Effector memory CD4-positive, alpha-beta T cell (primary cell): ENCODE data around the gene NFIA.

ENCODE experiments used
- DNase-seq, 3 donors: peaks; one replicate each; pipeline ENCODE4 v3.0.0-alpha.2; 2020
- H3K27ac ChIP-seq: 2 replicates; pipeline ENCODE4 v1.7.0; 2013; ENCODE audit warnings: mild to moderate bottlenecking, low read length, moderate library complexity; ENCODE audit not compliant: insufficient read depth, poor library complexity, severe bottlenecking
- H3K27me3 ChIP-seq: replicated peaks from 2 replicates; pipeline ENCODE4 v1.7.0; 2013; ENCODE audit warnings: mild to moderate bottlenecking, low read length; ENCODE audit not compliant: insufficient read depth, control insufficient read depth, poor library complexity, severe bottlenecking
- H3K36me3 ChIP-seq: 2 replicates; pipeline ENCODE4 v1.7.0; 2013; ENCODE audit warnings: mild to moderate bottlenecking, low read length, moderate library complexity; ENCODE audit not compliant: control insufficient read depth, insufficient read depth
- H3K4me1 ChIP-seq: 2 replicates; pipeline ENCODE4 v1.7.0; 2013; ENCODE audit warnings: low read length, mild to moderate bottlenecking; ENCODE audit not compliant: control insufficient read depth, insufficient read depth, poor library complexity, severe bottlenecking
- H3K4me3 ChIP-seq: 2 replicates; pipeline ENCODE4 v1.7.0; 2013; ENCODE audit warnings: low read length, low read depth, mild to moderate bottlenecking; ENCODE audit not compliant: insufficient read depth, poor library complexity, severe bottlenecking
- H3K9me3 ChIP-seq: 2 replicates; pipeline ENCODE4 v1.7.0; 2013; ENCODE audit warnings: mild to moderate bottlenecking, low read length, moderate library complexity; ENCODE audit not compliant: control insufficient read depth

The NFIA gene

DNA sequence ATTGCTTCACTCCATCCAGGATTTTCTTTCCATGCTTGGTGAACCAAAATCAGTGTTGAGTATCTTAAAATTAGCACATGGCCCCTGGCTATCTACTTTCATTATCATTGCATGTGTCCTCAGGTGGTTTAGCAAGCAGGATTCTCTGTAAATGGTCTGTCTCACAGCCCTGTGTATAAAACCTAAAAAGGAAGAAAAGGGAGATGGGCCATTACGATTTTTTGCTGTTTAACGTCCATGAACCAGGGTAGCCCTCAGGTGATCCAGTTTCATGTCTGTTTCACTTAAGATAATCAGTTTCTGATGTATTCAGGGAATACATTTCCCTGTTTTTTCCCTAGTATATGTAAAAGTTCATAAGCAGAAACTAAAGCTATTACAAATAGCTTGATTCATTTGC lies 238.2 kb downstream of the NFIA start:
- Histone ChIP-seq H3K9me3 (no peaks in the 10 kb centered on the region), H3K4me3 (no peak overlapping the region), H3K27me3 (no peaks in the 10 kb centered on the region), H3K36me3 (no peaks in the 10 kb centered on the region), H3K27ac (no peak overlapping the region), H3K4me1 (no peaks in the 10 kb centered on the region)
- no peak for DNase-seq

DNA sequence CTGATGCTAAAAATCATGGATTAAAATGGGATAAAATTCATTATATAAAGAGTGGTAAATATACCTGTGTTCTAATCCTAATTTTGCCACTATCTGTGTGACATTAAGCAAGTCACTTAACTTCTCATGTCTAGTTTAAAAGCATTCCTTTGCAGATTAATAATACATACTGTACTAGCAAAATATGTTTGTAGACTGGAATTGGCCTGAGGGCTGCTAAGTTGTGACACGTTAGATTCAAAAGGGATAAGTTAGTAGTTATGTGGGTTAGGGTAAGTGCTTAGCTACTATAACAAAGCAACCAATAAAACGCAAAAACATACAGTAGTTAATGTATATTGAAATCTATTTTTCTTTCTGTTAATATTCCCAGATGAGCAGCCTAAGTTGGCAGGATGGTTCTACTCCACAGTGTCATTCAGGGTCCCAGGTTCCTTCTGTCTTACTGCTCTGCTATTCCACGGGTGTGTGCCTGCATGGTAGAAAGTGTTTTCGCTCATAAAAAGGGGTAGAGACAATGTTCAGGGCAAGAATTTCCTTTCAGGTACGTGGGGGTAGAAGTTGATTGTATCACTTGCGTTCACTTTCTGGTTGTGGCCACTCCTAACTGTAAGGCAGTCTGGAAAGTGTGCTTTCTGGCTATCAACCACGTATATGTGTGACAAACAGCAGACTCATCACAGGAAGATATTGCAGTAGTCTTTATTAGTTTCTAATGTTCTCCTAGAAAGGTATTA lies 239.8 kb downstream of the NFIA start:
- Histone ChIP-seq H3K4me3 (no peak overlapping the region), H3K27me3 (no peaks in the 10 kb centered on the region), H3K27ac (no peak overlapping the region), H3K36me3 (no peaks in the 10 kb centered on the region), H3K4me1 (no peaks in the 10 kb centered on the region), H3K9me3 (no peaks in the 10 kb centered on the region)
- no peak for DNase-seq

DNA sequence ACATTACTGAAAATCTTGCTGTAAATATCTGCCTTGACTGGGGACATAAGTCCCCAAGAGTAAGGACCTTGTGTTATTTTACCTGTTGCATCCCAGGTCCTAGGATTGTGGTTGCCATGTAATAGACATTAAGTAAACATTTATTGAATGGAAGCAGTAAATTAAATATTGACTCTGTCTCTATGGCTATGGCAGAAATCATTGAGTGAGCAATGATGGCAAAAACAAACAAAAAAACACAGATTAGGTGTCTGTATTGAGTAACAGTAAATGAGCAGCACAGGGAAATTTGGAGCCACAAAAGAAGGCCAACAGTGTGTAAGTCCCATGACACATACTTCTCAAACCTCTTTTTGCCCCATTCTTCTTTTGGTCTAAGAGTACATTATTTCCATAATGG lies 240.4 kb downstream of the NFIA start:
- no peak overlapping the region for H3K4me3 ChIP-seq
- H3K9me3 ChIP-seq, result no peaks in the 10 kb centered on the region
- DNase-seq, result no peak

DNA sequence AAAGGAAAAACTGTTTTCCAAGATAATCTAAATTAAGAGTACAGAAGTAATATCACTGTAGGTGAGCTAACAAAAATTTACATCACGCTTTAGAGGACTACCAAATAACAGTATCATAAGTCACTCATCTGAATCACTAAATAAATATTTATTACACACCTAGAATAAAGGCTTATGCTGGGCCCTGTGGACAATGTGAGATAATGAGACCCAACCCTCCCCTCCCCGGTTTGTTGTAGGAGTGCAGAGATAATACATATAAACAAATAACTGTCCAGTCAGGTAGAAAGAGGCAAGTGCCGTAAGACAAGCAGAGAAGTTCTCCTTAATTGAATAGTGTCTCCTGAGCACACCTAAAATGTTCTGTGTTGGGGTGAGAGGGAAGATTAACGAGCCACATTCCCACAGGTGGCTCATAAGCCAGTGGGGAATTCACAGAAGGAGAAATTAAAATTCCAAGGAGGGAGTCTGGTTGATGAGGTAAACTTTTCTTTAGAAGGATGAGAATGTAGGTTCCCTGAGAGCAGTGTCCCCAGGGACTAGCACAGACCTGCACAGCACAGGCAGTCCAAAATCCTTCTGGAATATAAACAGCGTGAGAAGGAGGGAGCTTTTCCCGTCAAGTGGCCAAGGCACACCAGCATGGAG lies 241.4 kb downstream of the NFIA start:
- Histone ChIP-seq H3K27me3 (no peaks in the 10 kb centered on the region), H3K4me3 (no peak overlapping the region), H3K9me3 (no peaks in the 10 kb centered on the region), H3K36me3 (no peaks in the 10 kb centered on the region), H3K4me1 (no peaks in the 10 kb centered on the region), H3K27ac (no peak overlapping the region)
- DNase-seq, result no peak

More for the DNA sequence above, 240.4 kb downstream of the NFIA start:
- Histone ChIP-seq H3K36me3 (no peaks in the 10 kb centered on the region), H3K4me1 (no peaks in the 10 kb centered on the region), H3K27ac (no peak overlapping the region), H3K27me3 (no peaks in the 10 kb centered on the region)

DNA sequence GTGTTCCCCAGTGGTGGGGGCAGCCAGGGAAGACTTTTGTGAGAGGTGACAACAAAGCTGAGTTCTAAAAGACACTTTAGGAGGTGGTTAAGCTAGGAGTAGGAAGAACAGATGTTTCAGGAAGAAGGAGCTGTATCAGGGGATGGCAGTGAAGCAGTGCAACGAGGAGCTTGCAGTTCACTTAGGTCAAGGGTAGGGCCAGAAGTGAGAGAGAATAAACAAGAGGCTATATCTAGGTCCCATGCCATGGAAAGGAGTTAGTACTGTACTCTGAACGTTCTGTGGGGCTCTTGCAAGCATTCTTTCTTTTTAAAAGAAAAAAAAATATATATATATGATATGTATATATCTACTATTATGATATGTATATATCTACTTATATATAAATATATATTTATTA lies 244.4 kb downstream of the NFIA start:
- Histone ChIP-seq H3K36me3 (no peaks in the 10 kb centered on the region), H3K27ac (no peak overlapping the region), H3K27me3 (no peaks in the 10 kb centered on the region), H3K4me3 (no peak overlapping the region), H3K4me1 (no peaks in the 10 kb centered on the region), H3K9me3 (no peaks in the 10 kb centered on the region)
- DNase-seq, result no peak

DNA sequence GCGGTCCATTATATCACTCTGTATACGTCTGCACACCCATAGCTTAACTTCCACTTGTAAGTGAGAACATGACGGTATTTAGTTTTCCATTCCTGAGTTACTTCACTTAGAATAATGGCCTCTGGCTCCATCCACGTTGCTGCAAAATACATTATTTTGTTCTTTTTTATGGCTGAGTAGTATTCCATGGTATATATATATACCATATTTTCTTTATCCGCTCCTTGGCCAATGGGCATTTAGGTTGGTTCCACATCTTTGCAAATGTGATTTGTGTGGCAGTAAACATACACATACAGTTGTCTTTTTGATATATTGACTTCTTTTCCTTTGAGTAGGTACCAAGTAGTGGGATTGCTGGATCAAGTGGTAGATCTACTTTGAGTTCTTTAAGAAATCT lies 245.1 kb downstream of the NFIA start:
- H3K27ac ChIP-seq, result no peak overlapping the region
- no peaks in the 10 kb centered on the region for H3K27me3 ChIP-seq
- no peak for DNase-seq
- no peak overlapping the region for H3K4me3 ChIP-seq
- no peaks in the 10 kb centered on the region for H3K4me1 ChIP-seq
- no peaks in the 10 kb centered on the region for H3K36me3 ChIP-seq
- no peaks in the 10 kb centered on the region for H3K9me3 ChIP-seq

DNA sequence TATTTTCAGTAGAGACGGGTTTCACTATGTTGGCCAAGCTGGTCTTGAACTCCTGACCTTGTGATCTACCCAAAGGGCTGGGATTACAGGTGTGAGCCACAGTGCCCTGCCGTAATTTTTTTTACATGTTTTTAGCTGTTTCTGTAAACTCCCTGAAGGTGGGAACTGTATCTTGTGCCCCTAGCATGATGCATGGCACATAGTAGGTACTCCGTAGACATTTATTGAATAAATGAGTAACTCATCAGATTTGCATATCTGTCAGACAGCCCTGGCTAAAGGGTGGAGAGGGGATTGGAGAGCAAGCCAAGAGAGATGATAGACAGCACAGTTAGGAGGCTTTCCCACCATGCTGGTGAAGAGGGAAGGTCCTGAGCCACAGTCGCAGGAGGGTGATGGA lies 247.2 kb downstream of the NFIA start:
- Histone ChIP-seq H3K27me3 (no peaks in the 10 kb centered on the region), H3K9me3 (no peaks in the 10 kb centered on the region), H3K4me1 (no peaks in the 10 kb centered on the region), H3K36me3 (no peaks in the 10 kb centered on the region), H3K4me3 (no peak overlapping the region), H3K27ac (no peak overlapping the region)
- DNase-seq, result no peak

DNA sequence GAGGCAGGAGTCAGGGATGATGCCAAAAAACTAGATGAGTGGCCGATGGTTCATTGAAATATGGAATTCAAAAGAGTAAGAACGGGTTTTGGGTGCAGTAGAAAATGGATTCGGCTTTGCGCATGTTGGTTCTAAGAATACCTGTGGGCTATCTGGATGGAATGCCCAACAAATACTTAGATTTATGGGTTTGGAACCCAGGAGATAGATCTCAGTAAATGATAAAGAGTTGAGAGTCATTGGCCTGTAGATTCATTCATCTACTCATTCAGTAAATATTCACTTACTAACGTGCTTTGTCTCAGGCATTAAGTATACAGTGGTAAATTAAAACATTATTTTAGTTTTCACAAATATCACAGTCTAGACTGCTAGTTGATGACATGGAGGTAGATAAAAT lies 247.7 kb downstream of the NFIA start:
- Histone ChIP-seq H3K4me3 (no peak overlapping the region), H3K4me1 (no peaks in the 10 kb centered on the region), H3K9me3 (no peaks in the 10 kb centered on the region), H3K36me3 (no peaks in the 10 kb centered on the region), H3K27ac (no peak overlapping the region), H3K27me3 (no peaks in the 10 kb centered on the region)
- no peak for DNase-seq

DNA sequence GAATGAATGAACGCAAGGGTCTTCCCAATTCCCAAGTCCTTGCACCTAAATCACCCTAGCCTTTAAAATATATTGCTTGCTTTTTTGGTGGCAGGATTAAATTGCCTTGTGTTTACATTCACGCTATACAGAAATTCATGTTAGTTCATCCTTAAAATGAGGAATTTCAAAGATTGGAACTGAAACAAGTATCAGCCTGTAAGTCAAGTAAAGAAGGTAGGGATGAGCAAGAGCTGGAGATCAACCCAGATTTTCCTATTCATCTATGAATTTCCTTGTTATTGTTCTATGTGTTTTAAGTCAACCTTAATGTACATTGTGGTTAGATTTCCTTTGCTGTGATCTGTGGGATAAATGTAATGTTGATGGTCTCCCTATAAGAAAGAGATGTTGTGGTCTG lies 248.2 kb downstream of the NFIA start:
- Histone ChIP-seq H3K36me3 (no peaks in the 10 kb centered on the region), H3K4me3 (no peak overlapping the region), H3K9me3 (no peaks in the 10 kb centered on the region), H3K27me3 (no peaks in the 10 kb centered on the region), H3K4me1 (no peaks in the 10 kb centered on the region), H3K27ac (no peak overlapping the region)
- no peak for DNase-seq

DNA sequence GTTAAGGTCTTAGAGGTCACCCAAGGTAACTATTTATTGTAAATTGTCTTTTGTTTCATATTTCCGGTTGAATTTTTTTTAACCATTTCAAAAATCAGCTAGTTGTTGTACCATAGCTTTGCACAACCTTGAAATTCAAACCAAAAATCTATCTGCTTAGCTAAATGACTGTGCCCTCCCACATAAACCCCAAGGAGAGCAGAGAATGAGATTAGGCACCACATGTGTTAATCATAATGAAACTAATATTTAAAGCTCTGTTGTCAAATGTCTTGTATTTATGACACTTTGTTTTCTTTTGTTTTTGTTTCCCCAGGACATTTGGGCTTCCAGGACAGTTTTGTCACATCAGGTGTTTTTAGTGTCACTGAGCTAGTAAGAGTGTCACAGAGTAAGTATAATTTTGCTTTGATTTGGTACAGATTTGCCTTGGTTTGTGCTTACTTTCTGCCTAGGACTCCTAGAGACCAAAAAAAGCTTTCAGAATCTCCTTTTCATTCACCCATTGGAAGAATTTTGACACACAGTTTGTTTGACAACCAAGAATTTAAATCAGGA lies 249.9 kb downstream of the NFIA start:
- Histone ChIP-seq H3K27me3 (no peaks in the 10 kb centered on the region), H3K36me3 (no peaks in the 10 kb centered on the region), H3K4me1 (no peaks in the 10 kb centered on the region), H3K27ac (no peak overlapping the region), H3K4me3 (no peak overlapping the region), H3K9me3 (no peaks in the 10 kb centered on the region)
- no peak for DNase-seq
